GM13976 (cell line): Measurements from ENCODE around the gene ACOT4.

Source experiments
- DNase-seq: peaks from one replicate; pipeline ENCODE4 v3.0.0; 2012; ENCODE audit warnings: low spot score
- in situ Hi-C: fragments of 300-500 bp; cut with MboI; formaldehyde crosslinking; loops from one replicate; pipeline ENCODE4 v1.12.0; 2022; ENCODE audit warnings: low sequenced_read_pairs, mixed read lengths, inconsistent platforms; ENCODE audit not compliant: unreplicated experiment
- TF ChIP-seq, protein P1 (sequence below): IDR thresholded peaks from 2 replicates; pipeline ENCODE4 v1.5.1; 2012; ENCODE audit warnings: borderline replicate concordance, mild to moderate bottlenecking; ENCODE audit not compliant: insufficient read depth; ENCODE audit errors: extremely low read depth, missing control alignments, control extremely low read depth

ACOT4 gene

DNA sequence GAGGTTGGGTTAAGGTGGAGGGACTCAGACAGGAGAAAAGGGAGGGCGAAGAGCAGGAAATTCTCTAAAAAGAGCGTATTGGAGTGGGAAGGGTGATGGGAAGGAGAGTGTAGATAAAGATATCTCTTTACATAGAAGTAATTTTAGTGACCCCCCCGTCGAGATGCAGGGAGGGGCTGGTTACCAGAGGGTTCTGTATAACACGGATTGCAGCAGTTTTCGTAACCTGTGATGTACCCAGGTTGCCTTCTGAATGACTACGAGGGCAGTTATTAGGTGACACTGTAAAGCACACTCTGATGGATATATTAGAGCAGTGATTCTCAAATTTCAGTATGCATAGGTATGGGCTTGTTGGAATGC, 53.6 kb downstream of the ACOT4 start:
- TF ChIP-seq, protein P1, sequence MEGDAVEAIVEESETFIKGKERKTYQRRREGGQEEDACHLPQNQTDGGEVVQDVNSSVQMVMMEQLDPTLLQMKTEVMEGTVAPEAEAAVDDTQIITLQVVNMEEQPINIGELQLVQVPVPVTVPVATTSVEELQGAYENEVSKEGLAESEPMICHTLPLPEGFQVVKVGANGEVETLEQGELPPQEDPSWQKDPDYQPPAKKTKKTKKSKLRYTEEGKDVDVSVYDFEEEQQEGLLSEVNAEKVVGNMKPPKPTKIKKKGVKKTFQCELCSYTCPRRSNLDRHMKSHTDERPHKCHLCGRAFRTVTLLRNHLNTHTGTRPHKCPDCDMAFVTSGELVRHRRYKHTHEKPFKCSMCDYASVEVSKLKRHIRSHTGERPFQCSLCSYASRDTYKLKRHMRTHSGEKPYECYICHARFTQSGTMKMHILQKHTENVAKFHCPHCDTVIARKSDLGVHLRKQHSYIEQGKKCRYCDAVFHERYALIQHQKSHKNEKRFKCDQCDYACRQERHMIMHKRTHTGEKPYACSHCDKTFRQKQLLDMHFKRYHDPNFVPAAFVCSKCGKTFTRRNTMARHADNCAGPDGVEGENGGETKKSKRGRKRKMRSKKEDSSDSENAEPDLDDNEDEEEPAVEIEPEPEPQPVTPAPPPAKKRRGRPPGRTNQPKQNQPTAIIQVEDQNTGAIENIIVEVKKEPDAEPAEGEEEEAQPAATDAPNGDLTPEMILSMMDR, result no peak
- in situ Hi-C loops, result no loop called here
- no peak for DNase-seq
